GM19238 (cell line): ENCODE data around the gene FLNA.
A peak's percentile ranks its signal among the peaks of the same experiment; 100 is the strongest.
"Not testable (repeated sequence)": the region's sequence is repeated elsewhere in the genome, so short reads cannot be mapped to it uniquely, and the experiment has no call there.

Experiments
- DNase-seq: peaks from one replicate; pipeline ENCODE4 v3.0.0; 2011; ENCODE audit warnings: low spot score; ENCODE audit not compliant: insufficient read length

Gene FLNA

GRCh38 chrX:154374313-154375155 is at the start of gene FLNA:
TSS of gene FLNA (minus strand) at chrX:154374634. CDS start at chrX:154371245, 3,389 bp downstream.
- DNase-seq = no peak

- no peak for DNase-seq
These were observed 45.9 kb upstream of the FLNA start for GRCh38 chrX:154420402-154420756.

GRCh38 chrX:154419688-154420401 is 45.4 kb upstream of the FLNA start:
- no peak for DNase-seq

GRCh38 chrX:154419189-154419588 is 44.8 kb upstream of the FLNA start:
- DNase-seq = no peak

GRCh38 chrX:154417157-154417556 is 42.7 kb upstream of the FLNA start:
- DNase-seq = no peak

GRCh38 chrX:154413142-154413541 is 38.7 kb upstream of the FLNA start:
- no peak for DNase-seq

GRCh38 chrX:154412468-154412867 is 38.0 kb upstream of the FLNA start:
- DNase-seq = no peak

- DNase-seq = peak; percentile 55
These were observed 37.5 kb upstream of the FLNA start for GRCh38 chrX:154411981-154412340.

- no peak for DNase-seq
These were observed 34.9 kb upstream of the FLNA start, which contains the start of gene DNASE1L1 for GRCh38 chrX:154409222-154409871. TSS of gene DNASE1L1 (minus strand) at chrX:154409254. CDS start at chrX:154405568, 3,686 bp downstream.

- no peak for DNase-seq
These were observed 34.3 kb upstream of the FLNA start for GRCh38 chrX:154408659-154409221.

GRCh38 chrX:154404625-154405192 is 30.3 kb upstream of the FLNA start:
- no peak for DNase-seq

GRCh38 chrX:154403858-154404257 is 29.4 kb upstream of the FLNA start:
- DNase-seq = no peak

- DNase-seq = no peak
These were observed 28.8 kb upstream of the FLNA start for GRCh38 chrX:154403192-154403591.

- DNase-seq = no peak
These were observed 28.2 kb upstream of the FLNA start for GRCh38 chrX:154402622-154403127.

GRCh38 chrX:154401918-154402621 is 27.6 kb upstream of the FLNA start:
- no peak for DNase-seq

- no peak for DNase-seq
These were observed 26.8 kb upstream of the FLNA start for GRCh38 chrX:154401045-154401799.

GRCh38 chrX:154400369-154400817 is 26.0 kb upstream of the FLNA start:
- DNase-seq = not testable (repeated sequence)

- DNase-seq = no peak
These were observed 25.3 kb upstream of the FLNA start for GRCh38 chrX:154399527-154400368.
